H1 (cell line): ENCODE measurements around the gene TLE2. TPM values are rescaled to one million over a fixed set of nuclear protein-coding genes. Genes with fewer than 3 reads are reported as not detected.

Source experiments
- CTCF ChIA-PET: fragments of 300-600 bp; sonication (Branson Sonifier 250); formaldehyde crosslinking; loops from one replicate; lab custom pipeline; 2021; ENCODE audit not compliant: partially characterized antibody; lab: Charles Lee
- POLR2A ChIA-PET: fragments of 300-600 bp; sonication (Branson Sonifier 250); formaldehyde crosslinking; loops from one replicate; lab custom pipeline; 2021; ENCODE audit warnings: inconsistent platforms; ENCODE audit not compliant: partially characterized antibody; lab: Charles Lee
- DNase-seq, 2 experiments: peaks; one replicate each; pipeline versions ENCODE4 v3.0.0 to v3.0.0-alpha.2; 2010 to 2022; ENCODE audit warnings: low spot score in 2 of 2, low read depth in 1 of 2, mixed read lengths in 1 of 2
- FAIRE-seq: peaks from 2 replicates; lab custom pipeline; 2011; peaks lifted over from hg19 to GRCh38; lab: Jason Lieb, UNC
- H2AFZ ChIP-seq: 2 replicates; pipeline ENCODE4 v1.8.1; 2012; ENCODE audit warnings: low read length, inconsistent platforms
- H2AK5ac ChIP-seq: 2 replicates; pipeline ENCODE4 v1.6.1; 2013; ENCODE audit warnings: low read depth, low read length
- H2BK120ac ChIP-seq: replicated peaks from 2 replicates; pipeline ENCODE3; 2013; ENCODE audit warnings: low read depth, low read length, inconsistent platforms
- H2BK12ac ChIP-seq: 2 replicates; pipeline ENCODE4 v1.6.1; 2013; ENCODE audit warnings: low read depth, low read length
- H2BK15ac ChIP-seq: 2 replicates; pipeline ENCODE4 v1.6.1; 2013; ENCODE audit warnings: low read length
- H2BK20ac ChIP-seq: 2 replicates; pipeline ENCODE4 v1.6.1; 2013; ENCODE audit warnings: low read length
- H2BK5ac ChIP-seq: 2 replicates; pipeline ENCODE4 v1.6.1; 2013; ENCODE audit warnings: low read depth, low read length
- H3K14ac ChIP-seq: 2 replicates; pipeline ENCODE4 v1.6.1; 2013; ENCODE audit warnings: inconsistent platforms; ENCODE audit not compliant: insufficient read length
- H3K18ac ChIP-seq: 2 replicates; pipeline ENCODE4 v1.6.1; 2013; ENCODE audit warnings: low read length; ENCODE audit errors: extremely low read depth
- H3K23ac ChIP-seq: 2 replicates; pipeline ENCODE4 v1.6.1; 2013; ENCODE audit warnings: inconsistent platforms; ENCODE audit not compliant: insufficient read length
- H3K23me2 ChIP-seq: 2 replicates; pipeline ENCODE4 v1.6.1; 2013; ENCODE audit warnings: low read depth, low read length
- H3K27ac ChIP-seq: 2 replicates; pipeline ENCODE4 v1.6.1; 2011; ENCODE audit warnings: low read depth, low read length, inconsistent platforms
- H3K27me3 ChIP-seq, 4 experiments: replicated peaks in 1 of 4; 1 replicate in 1 of 4; 2 replicates in 3 of 4; pipeline versions ENCODE4 v1.6.1 to v1.8.1; 2011 to 2013; ENCODE audit warnings: low read length in 3 of 4, mild to moderate bottlenecking in 3 of 4, inconsistent platforms in 2 of 4, mixed read lengths in 2 of 4, moderate library complexity in 1 of 4; ENCODE audit not compliant: control insufficient read depth in 3 of 4, insufficient read depth in 3 of 4; ENCODE audit errors: extremely low read depth in 1 of 4
- H3K36me3 ChIP-seq, 4 experiments: 2 replicates each; pipeline versions ENCODE4 v1.6.1 to v1.8.1; 2011 to 2013; ENCODE audit warnings: mild to moderate bottlenecking in 4 of 4, low read length in 3 of 4, moderate library complexity in 2 of 4, control low read depth in 1 of 4, inconsistent platforms in 1 of 4; ENCODE audit not compliant: insufficient read depth in 4 of 4, control insufficient read depth in 2 of 4
- H3K4ac ChIP-seq: replicated peaks from 2 replicates; pipeline ENCODE3; 2013; ENCODE audit warnings: low read length, low read depth, mixed read lengths, inconsistent platforms; ENCODE audit not compliant: insufficient read length
- H3K4me1 ChIP-seq, 4 experiments: replicated peaks in 1 of 4; 1 replicate in 1 of 4; 2 replicates in 3 of 4; pipeline versions ENCODE4 v1.6.1 to v1.8.1; 2011 to 2013; ENCODE audit warnings: low read length in 3 of 4, inconsistent platforms in 2 of 4, mixed read lengths in 1 of 4; ENCODE audit not compliant: insufficient read depth in 4 of 4, control insufficient read depth in 3 of 4
- H3K4me2 ChIP-seq, 2 experiments: 2 replicates each; pipeline versions ENCODE4 v1.6.1 to v1.8.1; 2011 to 2013; ENCODE audit warnings: low read depth in 2 of 2, low read length in 2 of 2, control low read depth in 1 of 2, inconsistent platforms in 1 of 2, mild to moderate bottlenecking in 1 of 2; ENCODE audit not compliant: insufficient read depth in 1 of 2
- H3K4me3 ChIP-seq, 4 experiments: fragments of 200-600, 300-600 bp in 1 of 4; sonication (generic), shearing (Covaris generic), sonication (Bioruptor Twin) in 1 of 4; 2 replicates each; pipeline versions ENCODE4 v1.5.1 to v1.8.1; 2011 to 2016; ENCODE audit warnings: low read length in 4 of 4, low read depth in 3 of 4, control low read depth in 2 of 4, inconsistent platforms in 2 of 4, mild to moderate bottlenecking in 2 of 4, mixed read lengths in 1 of 4, moderate library complexity in 1 of 4; ENCODE audit not compliant: insufficient read depth in 2 of 4; ENCODE audit errors: extremely low read depth in 1 of 4
- H3K56ac ChIP-seq: replicated peaks from 2 replicates; pipeline ENCODE3; 2013; ENCODE audit warnings: low read depth, mild to moderate bottlenecking, mixed read lengths, low read length, inconsistent platforms; ENCODE audit not compliant: insufficient read length
- H3K79me1 ChIP-seq: 2 replicates; pipeline ENCODE4 v1.6.1; 2013; ENCODE audit warnings: low read depth, low read length, control low read depth
- H3K79me2 ChIP-seq, 2 experiments: 2 replicates each; pipeline versions ENCODE4 v1.6.1 to v1.8.1; 2012 to 2013; ENCODE audit warnings: low read length in 2 of 2, mild to moderate bottlenecking in 2 of 2, inconsistent platforms in 1 of 2; ENCODE audit not compliant: insufficient read depth in 2 of 2, control insufficient read depth in 1 of 2
- H3K9ac ChIP-seq, 4 experiments: replicated peaks in 1 of 4; 1 replicate in 1 of 4; 2 replicates in 3 of 4; pipeline versions ENCODE4 v1.6.1 to v1.8.1; 2011 to 2013; ENCODE audit warnings: low read depth in 3 of 4, low read length in 3 of 4, control low read depth in 2 of 4, mild to moderate bottlenecking in 2 of 4, moderate library complexity in 2 of 4, inconsistent platforms in 1 of 4; ENCODE audit errors: extremely low read depth in 1 of 4
- H3K9me3 ChIP-seq, 2 experiments: 2 replicates each; pipeline versions ENCODE4 v1.6.1 to v1.8.1; 2012 to 2013; ENCODE audit warnings: mild to moderate bottlenecking in 2 of 2, moderate library complexity in 2 of 2, control low read depth in 1 of 2, inconsistent platforms in 1 of 2, low read depth in 1 of 2, low read length in 1 of 2, mixed read lengths in 1 of 2; ENCODE audit not compliant: insufficient read depth in 2 of 2
- H4K20me1 ChIP-seq, 2 experiments: replicated peaks in 1 of 2; 2 replicates each; pipeline versions ENCODE3 to v1.8.1; 2011 to 2013; ENCODE audit warnings: inconsistent platforms in 2 of 2, low read length in 2 of 2, mild to moderate bottlenecking in 1 of 2; ENCODE audit not compliant: insufficient read depth in 2 of 2, control insufficient read depth in 1 of 2
- H4K5ac ChIP-seq: 2 replicates; pipeline ENCODE4 v1.6.1; 2013; ENCODE audit warnings: low read length, low read depth, mixed read lengths, inconsistent platforms; ENCODE audit not compliant: insufficient read length
- H4K8ac ChIP-seq: 2 replicates; pipeline ENCODE4 v1.8.0; 2013; ENCODE audit warnings: mild to moderate bottlenecking, moderate library complexity, low read length, inconsistent platforms; ENCODE audit not compliant: insufficient read depth; ENCODE audit errors: extremely low read depth
- H4K91ac ChIP-seq: replicated peaks from 2 replicates; pipeline ENCODE3; 2013; ENCODE audit warnings: low read length, mixed read lengths, inconsistent platforms; ENCODE audit not compliant: insufficient read length
- HDAC2 ChIP-seq, 2 experiments: fragments of 300-600 bp in 1 of 2; sonication (generic) in 1 of 2; IDR thresholded peaks; 2 replicates each; pipeline ENCODE4 v1.6.1; 2011 to 2012; ENCODE audit warnings: low read depth in 2 of 2, low read length in 2 of 2, mild to moderate bottlenecking in 2 of 2, moderate library complexity in 2 of 2, borderline replicate concordance in 1 of 2, inconsistent platforms in 1 of 2
- JUND ChIP-seq: IDR thresholded peaks from 2 replicates; pipeline ENCODE4 v1.6.1; 2011; ENCODE audit warnings: mild to moderate bottlenecking, improper control_type of control experiment, low read length
- NANOG ChIP-seq: IDR thresholded peaks from 2 replicates; pipeline ENCODE4 v1.6.1; 2011; ENCODE audit warnings: low read length, low read depth, mild to moderate bottlenecking, inconsistent platforms; ENCODE audit not compliant: insufficient read depth, poor library complexity, severe bottlenecking
- POU5F1 ChIP-seq: IDR thresholded peaks from 2 replicates; pipeline ENCODE4 v1.6.1; 2011; ENCODE audit warnings: low read depth, mild to moderate bottlenecking, low read length, moderate library complexity
- SUZ12 ChIP-seq: fragments of 200-600 bp; sonication (generic); IDR thresholded peaks from 2 replicates; pipeline ENCODE4 v1.6.1; 2012; ENCODE audit warnings: mild to moderate bottlenecking, inconsistent platforms, low read length, moderate library complexity, mixed read lengths
- TAF7 ChIP-seq: optimal IDR thresholded peaks from 2 replicates; pipeline ENCODE3; 2011; ENCODE audit warnings: low read depth, mild to moderate bottlenecking, inconsistent platforms, low read length, moderate library complexity, borderline replicate concordance
- TBP ChIP-seq: IDR thresholded peaks from 2 replicates; pipeline ENCODE4 v1.6.1; 2011; ENCODE audit warnings: low read depth, low read length, improper control_type of control experiment
- TEAD4 ChIP-seq: IDR thresholded peaks from 2 replicates; pipeline ENCODE4 v1.6.1; 2012; ENCODE audit warnings: low read depth, low read length, inconsistent platforms, mixed read lengths
- USF2 ChIP-seq: IDR thresholded peaks from 2 replicates; pipeline ENCODE4 v1.6.1; 2011; ENCODE audit warnings: low read length, improper control_type of control experiment
- YY1 ChIP-seq: IDR thresholded peaks from 2 replicates; pipeline ENCODE4 v1.6.1; 2011; ENCODE audit warnings: low read depth, mild to moderate bottlenecking, low read length
- WGBS, 2 experiments: shearing (Covaris generic) in 1 of 2; methylation state at CpG; one replicate each; pipeline versions ENCODE4 v1.1.6 to v1.1.7; 2013 to 2015; ENCODE audit warnings: low lambda C conversion rate in 2 of 2, mixed read lengths in 2 of 2, inconsistent platforms in 1 of 2, low coverage in 1 of 2, missing lambda C conversion rate in 1 of 2; ENCODE audit not compliant: insufficient replicate concordance in 2 of 2, insufficient coverage in 1 of 2, insufficient read length in 1 of 2; ENCODE audit errors: extremely low coverage in 1 of 2, missing lambda C conversion rate in 1 of 2; 5-methylcytosine and 5-hydroxymethylcytosine counted together
- polyA plus RNA-seq, 7 experiments: library from polyadenylated mRNA; depleted of rRNA in 3 of 7; stranded (reverse) in 5 of 7; unstranded in 2 of 7; fragments of >200 nt in 5 of 7; fragments of 200-250 nt in 2 of 7; gene quantifications; 1 replicate in 5 of 7; 2 replicates in 1 of 7; 4 replicates in 1 of 7; pipeline versions ENCODE4 v1.2.1 to v1.2.3, GENCODE V29; 2011 to 2013; ENCODE audit warnings: missing spikeins in 2 of 7, mixed read lengths in 2 of 7
- total RNA-seq: library from RNA; stranded (reverse); fragmentation: NEBNext Ultra II Directional; extraction: Animal tissue kit (Norgen Biotek cat#: 25700); gene quantifications from 2 replicates; pipeline ENCODE4 v1.2.1, GENCODE V29; 2021

Gene TLE2
- total and polyA plus RNA-seq, 2 of the 8 experiments (the other 6 are each of a cell fraction or from before 2014, with no cell fraction given): 8.0 to 11.5 TPM

DNA sequence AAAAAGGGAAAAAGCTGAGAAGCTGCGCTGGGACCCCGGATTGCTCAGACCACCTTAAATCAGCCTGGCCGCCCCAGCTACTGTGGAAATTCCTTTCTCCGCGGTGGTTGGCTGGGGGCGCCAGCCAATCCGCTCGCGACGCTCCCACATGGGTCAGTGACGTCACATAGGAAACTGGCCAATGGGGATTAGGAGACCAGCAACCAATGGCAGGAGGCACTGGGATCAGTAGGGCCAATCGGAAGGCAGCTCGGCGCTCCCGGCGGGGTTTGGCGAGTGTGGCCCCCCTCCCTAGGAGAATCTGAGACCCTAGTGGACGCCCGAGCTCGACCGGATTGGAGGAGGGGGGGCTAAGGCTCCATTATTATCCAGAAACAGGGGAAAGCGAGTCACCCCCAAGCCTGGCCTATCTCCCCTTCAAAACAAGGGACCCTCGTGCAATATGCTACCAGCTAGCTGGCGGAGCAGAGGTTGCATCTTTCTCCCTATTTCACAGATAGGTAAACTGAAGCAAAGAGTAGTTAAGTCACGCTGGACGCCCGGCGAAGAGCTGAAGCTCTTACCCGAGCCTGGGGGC, 6.5 kb upstream of the TLE2 start:
- Histone ChIP-seq H3K14ac (no peak overlapping the region), H3K27me3 (peaks cover 3 to 28% (median 20%) of the 10 kb centered on the region in 4 experiments; a peak in 5 of 7 replicates), H2BK15ac (peak overlapping the region; percentile 72; the same call in 1 of the 2 replicates), H3K27ac (peak overlapping the region; percentile 49; the same call in 1 of the 2 replicates), H3K56ac (no peak overlapping the region), H4K5ac (peak overlapping the region; percentile 61), H2BK12ac (0 out of 2 replicates have a peak overlapping the region, but pooled peaks have one; percentile 82), H4K91ac (no peak overlapping the region), H3K9ac (peak overlapping the region in 3 of 4 experiments; percentile 29 to 56 (median 36); a peak in 4 of 7 replicates), H3K4ac (no peak overlapping the region), H3K23me2 (peaks cover 16% of the 10 kb centered on the region), H3K4me1 (peaks cover 0 to 12% (median 9%) of the 10 kb centered on the region in 4 experiments; a peak in 6 of 7 replicates), H2AFZ (peak overlapping the region; percentile 88), H3K18ac (peak overlapping the region; percentile 100), H2BK20ac (no peak overlapping the region), H3K36me3 (no peaks in the 10 kb centered on the region), H3K4me2 (peak overlapping the region; percentile 71 to 90), H2AK5ac (no peak overlapping the region), H3K9me3 (no peaks in the 10 kb centered on the region), H3K23ac (no peak overlapping the region), H2BK5ac (peak overlapping the region; percentile 94; the same call in 1 of the 2 replicates), H3K4me3 (peak overlapping the region; percentile 44 to 73 (median 57)), H3K79me2 (no peaks in the 10 kb centered on the region), H3K79me1 (no peaks in the 10 kb centered on the region), H2BK120ac (peak overlapping the region; percentile 11), H4K20me1 (peaks cover 0 to 2% of the 10 kb centered on the region in 2 experiments), H4K8ac (peak overlapping the region; percentile 37; the same call in 1 of the 2 replicates)
- peak; percentile 94 to 95 for DNase-seq
- ChIA-PET POLR2A (interaction anchor here (0.6 to 4.0 kb wide), 22 partner anchors 9 to 148 kb away, joined by 3 to 56 read pairs (median 4); partner anchors contain the start of genes TLE5 and TLE6), CTCF (interaction anchor here (0.6 to 6.3 kb wide), 22 partner anchors 10 to 376 kb away, joined by 3 to 36 read pairs (median 5); no protein-coding TSS in a partner anchor)
- 1% methylated on average over 26 of the region's 29 CpGs; no CpG with 5 or more reads in 1 of the 2 experiments for WGBS, 2 experiments
- peak; percentile 90 for FAIRE-seq
- peak in 1 of 2 experiments; percentile 98; a peak in 1 of 4 replicates for TF ChIP-seq HDAC2 (IDR thresholded peaks at IDR 0.05; ENCODE audit: borderline replicate concordance in 1 of 2, low read depth in 2 of 2, low read length in 2 of 2)
- TF ChIP-seq JUND: no peak
- TF ChIP-seq POU5F1: no peak
- no peak for TF ChIP-seq TEAD4
- no peak; the same call in 1 of the 2 replicates for TF ChIP-seq TBP
- TF ChIP-seq NANOG: no peak
- TF ChIP-seq YY1: 0 out of 2 replicates have a peak, but pooled peaks have one; percentile 25
- no peak for TF ChIP-seq TAF7
- TF ChIP-seq SUZ12: no peak
- TF ChIP-seq USF2: peak; percentile 9; the same call in 1 of the 2 replicates
